Measurements from ENCODE around the gene CCDC185. TPM values are rescaled to one million over a fixed set of nuclear protein-coding genes. Genes with fewer than 3 reads are reported as not detected.
A peak's percentile ranks its signal among the peaks of the same experiment; 100 is the strongest.

CCDC185 gene
- total RNA-seq, 1 donor = not detected

- no peak overlapping the region for H3K4me3 ChIP-seq (ENCODE audit: low read depth, low read length)
- no peak for DNase-seq (ENCODE audit: low read depth)
- TF ChIP-seq, protein P1, sequence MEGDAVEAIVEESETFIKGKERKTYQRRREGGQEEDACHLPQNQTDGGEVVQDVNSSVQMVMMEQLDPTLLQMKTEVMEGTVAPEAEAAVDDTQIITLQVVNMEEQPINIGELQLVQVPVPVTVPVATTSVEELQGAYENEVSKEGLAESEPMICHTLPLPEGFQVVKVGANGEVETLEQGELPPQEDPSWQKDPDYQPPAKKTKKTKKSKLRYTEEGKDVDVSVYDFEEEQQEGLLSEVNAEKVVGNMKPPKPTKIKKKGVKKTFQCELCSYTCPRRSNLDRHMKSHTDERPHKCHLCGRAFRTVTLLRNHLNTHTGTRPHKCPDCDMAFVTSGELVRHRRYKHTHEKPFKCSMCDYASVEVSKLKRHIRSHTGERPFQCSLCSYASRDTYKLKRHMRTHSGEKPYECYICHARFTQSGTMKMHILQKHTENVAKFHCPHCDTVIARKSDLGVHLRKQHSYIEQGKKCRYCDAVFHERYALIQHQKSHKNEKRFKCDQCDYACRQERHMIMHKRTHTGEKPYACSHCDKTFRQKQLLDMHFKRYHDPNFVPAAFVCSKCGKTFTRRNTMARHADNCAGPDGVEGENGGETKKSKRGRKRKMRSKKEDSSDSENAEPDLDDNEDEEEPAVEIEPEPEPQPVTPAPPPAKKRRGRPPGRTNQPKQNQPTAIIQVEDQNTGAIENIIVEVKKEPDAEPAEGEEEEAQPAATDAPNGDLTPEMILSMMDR (IDR thresholded peaks at IDR 0.05; ENCODE audit: insufficient read depth, low read length) = no peak
These were observed 12.3 kb downstream of the CCDC185 start for GRCh38 chr1:223405507-223405906.

DNA sequence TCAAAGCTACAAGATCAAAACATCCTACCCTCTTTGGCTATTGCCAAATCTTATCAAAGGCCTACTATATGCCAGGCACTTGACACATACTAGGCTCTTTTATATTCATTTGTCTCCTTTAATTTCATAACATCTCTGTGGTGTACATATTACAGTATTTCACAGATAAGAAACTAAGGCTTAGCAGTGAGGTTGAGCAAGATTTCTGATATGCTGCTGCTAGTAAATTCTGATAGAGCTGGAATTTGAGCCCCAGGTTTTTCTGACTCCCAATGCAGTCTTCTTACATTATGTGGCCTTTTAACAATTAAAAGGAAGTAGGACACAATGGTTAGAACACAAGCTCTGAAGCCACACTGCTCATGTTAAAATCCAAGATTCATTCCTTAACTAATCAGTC is 16.8 kb downstream of the CCDC185 start:
- H3K4me3 ChIP-seq (ENCODE audit: low read depth, low read length) = no peak overlapping the region
- peak; percentile 69 for DNase-seq (ENCODE audit: low read depth)
- TF ChIP-seq, protein P1 (IDR thresholded peaks at IDR 0.05; ENCODE audit: insufficient read depth, low read length) = no peak

DNA sequence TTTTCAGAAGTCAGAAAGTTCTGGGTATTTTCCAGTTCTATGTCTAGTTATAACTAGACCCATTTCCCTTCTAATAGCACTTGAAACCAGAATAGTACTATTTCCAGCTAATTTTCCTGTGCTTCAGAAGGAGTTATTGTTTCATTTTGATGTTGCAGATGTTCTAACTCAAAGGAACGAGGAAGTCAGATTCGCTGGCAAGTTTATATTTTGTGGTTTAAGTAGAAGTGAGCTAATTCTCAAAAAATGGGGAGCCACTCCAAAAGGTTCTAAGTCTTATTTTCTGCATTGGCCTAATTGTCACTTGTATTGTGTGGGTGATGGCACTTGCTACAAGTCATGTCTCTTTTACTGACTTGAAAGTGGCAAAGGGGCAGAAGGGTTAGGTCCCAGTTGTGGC is 18.1 kb downstream of the CCDC185 start:
- no peak overlapping the region for H3K4me3 ChIP-seq (ENCODE audit: low read depth, low read length)
- TF ChIP-seq, protein P1 (IDR thresholded peaks at IDR 0.05; ENCODE audit: insufficient read depth, low read length) = no peak
- DNase-seq (ENCODE audit: low read depth) = peak; percentile 83

GRCh38 chr1:223411710-223412109 is 18.5 kb downstream of the CCDC185 start:
- TF ChIP-seq, protein P1 (IDR thresholded peaks at IDR 0.05; ENCODE audit: insufficient read depth, low read length) = no peak
- no peak for DNase-seq (ENCODE audit: low read depth)
- no peak overlapping the region for H3K4me3 ChIP-seq (ENCODE audit: low read depth, low read length)

GRCh38 chr1:223413216-223413615 is 20.0 kb downstream of the CCDC185 start:
- TF ChIP-seq, protein P1 (IDR thresholded peaks at IDR 0.05; ENCODE audit: insufficient read depth, low read length) = no peak
- no peak overlapping the region for H3K4me3 ChIP-seq (ENCODE audit: low read depth, low read length)
- DNase-seq (ENCODE audit: low read depth) = peak; percentile 34

GRCh38 chr1:223417444-223417843 is 24.2 kb downstream of the CCDC185 start:
- TF ChIP-seq, protein P1 (IDR thresholded peaks at IDR 0.05; ENCODE audit: insufficient read depth, low read length) = no peak
- no peak for DNase-seq (ENCODE audit: low read depth)
- no peak overlapping the region for H3K4me3 ChIP-seq (ENCODE audit: low read depth, low read length)

Data from fibroblast of the aortic adventitia (primary cell).